GM21447 (cell line): ENCODE measurements around the gene PRKAG3.

Source experiments
- ATAC-seq: cut with Tn5 transposase; IDR thresholded peaks from one replicate; pipeline ENCODE4 v1.9.1; 2021; ENCODE audit not compliant: unreplicated experiment

The PRKAG3 gene

GRCh38 chr2:218815649-218816048 is 16.0 kb downstream of the PRKAG3 start:
- no peak for ATAC-seq

DNA sequence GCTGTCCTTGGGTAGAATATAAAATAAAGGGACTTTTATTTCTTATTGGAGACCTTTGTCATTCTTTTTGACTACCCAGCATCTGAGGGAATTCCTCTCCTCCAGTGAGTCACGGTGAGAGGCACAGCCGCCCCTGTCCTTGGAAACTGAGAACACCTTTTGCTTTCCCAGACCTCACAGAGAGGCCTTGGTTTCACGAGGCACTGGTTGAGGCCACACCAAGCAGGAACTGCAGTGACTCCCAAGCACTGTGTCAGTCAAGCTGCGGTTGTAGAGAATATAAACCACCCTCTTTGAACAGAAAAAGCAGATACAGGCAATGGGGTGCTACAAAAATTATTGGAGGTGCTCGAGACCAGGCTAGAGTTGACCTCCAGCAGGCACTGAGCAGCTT is 16.4 kb downstream of the PRKAG3 start:
- no peak for ATAC-seq

- ATAC-seq: no peak
Observed at GRCh38 chr2:218814540-218815243, 16.9 kb downstream of the PRKAG3 start.

DNA sequence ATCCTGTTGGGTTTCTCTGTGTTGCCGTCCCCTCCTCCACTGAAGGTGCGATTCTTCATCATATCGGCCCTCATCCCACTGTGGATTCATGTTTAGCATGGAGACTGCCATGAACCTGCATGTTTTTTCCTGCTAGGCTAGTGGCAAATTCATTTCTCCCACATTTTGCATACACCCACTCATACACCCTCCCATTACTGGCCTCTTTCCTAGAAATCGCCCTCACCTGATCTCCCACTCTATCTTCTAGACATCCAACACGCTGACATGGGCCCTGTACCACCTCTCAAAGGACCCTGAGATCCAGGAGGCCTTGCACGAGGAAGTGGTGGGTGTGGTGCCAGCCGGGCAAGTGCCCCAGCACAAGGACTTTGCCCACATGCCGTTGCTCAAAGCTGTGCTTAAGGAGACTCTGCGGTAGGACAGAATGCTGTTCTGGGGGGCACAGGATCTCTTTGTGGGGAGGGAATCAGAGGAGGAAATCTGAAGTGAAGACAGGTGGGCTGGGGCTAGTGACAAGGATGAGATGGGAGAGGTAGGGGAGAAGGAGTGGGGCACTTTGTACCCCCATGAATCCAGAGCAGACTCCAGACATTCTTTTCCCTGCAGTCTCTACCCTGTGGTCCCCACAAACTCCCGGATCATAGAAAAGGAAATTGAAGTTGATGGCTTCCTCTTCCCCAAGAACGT is 17.7 kb downstream of the PRKAG3 start:
- no peak for ATAC-seq

DNA sequence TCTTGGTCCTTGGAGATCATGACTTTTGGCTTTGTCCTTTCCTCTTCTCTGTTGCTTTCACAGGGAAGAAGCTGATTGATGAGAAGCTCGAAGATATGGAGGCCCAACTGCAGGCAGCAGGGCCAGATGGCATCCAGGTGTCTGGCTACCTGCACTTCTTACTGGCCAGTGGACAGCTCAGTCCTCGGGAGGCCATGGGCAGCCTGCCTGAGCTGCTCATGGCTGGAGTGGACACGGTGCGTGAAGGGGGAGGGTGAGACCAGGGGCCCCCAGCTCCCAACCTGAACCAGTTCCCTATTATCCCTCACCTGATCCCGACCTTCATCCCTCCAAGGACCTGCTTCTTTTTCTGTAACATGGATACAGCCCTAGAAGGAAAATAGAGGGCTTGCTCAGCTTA is 18.7 kb downstream of the PRKAG3 start:
- no peak for ATAC-seq

GRCh38 chr2:218812096-218812815 is 19.3 kb downstream of the PRKAG3 start:
- ATAC-seq: no peak

GRCh38 chr2:218811382-218811781 is 20.2 kb downstream of the PRKAG3 start:
- no peak for ATAC-seq

DNA sequence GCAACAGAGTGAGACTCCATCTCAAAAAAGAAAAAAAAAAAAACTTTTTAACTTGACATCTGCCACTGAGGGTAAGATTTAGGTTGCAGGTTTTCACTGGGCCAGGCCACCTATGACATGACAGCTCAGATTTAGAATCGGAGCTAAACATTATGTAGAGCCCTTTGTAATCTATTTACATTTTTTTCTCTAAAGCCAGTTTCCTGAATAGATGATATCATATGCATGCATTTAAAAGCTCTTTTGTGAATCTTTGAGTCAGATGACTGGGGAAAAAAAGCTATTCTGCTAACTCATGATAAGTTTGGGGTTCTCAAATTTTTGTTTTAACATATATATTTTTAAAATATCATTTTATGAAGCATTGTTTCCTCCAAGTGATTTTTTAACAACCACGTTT is 21.3 kb downstream of the PRKAG3 start:
- no peak for ATAC-seq

DNA sequence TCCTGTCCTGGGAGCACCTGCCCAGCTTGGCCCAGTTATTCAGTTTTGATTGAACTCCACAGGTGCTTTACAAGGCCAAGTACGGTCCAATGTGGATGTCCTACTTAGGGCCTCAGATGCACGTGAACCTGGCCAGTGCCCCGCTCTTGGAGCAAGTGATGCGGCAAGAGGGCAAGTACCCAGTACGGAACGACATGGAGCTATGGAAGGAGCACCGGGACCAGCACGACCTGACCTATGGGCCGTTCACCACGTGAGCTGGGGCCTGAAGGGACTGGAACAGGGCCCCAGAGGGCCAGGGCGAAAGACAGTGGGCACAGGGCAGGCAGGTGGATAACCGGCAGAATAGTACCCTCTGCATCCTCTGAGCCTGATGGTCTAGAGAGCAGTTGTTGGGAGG is 22.1 kb downstream of the PRKAG3 start:
- no peak for ATAC-seq

- no peak for ATAC-seq
Observed at GRCh38 chr2:218807626-218808025, 24.0 kb downstream of the PRKAG3 start.

DNA sequence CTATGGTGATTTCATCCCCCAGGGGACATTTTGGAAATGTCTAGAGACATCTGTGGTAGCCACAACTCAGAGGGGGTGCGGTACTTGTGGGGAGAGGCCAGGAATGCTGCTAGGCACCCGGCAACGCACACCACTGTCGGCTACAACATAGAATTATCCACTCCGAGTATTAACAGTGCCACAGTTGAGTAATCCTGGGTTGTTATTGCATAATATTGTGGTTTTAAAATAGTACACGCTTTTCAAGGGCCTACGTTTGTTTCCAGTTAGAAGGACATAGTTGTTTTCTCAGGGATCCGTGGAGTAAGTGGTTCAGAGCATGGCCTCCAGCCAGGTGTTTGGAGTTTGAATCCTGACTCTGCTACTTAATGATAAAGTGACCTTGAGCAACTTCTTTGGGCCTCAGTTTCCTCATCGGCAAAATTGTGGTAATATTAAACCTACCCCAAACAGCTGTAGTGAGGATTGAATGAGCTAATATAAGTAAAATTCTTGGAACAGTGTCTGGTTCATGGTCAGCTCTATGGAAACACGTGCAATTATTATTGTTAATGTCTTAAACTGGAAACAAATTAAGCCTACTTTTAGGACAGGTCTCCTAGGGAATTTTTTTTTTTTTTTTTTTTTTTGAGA is 25.1 kb downstream of the PRKAG3 start:
- ATAC-seq: no peak

GRCh38 chr2:218805627-218806026 is 26.0 kb downstream of the PRKAG3 start:
- no peak for ATAC-seq

- ATAC-seq: no peak
Observed at GRCh38 chr2:218804817-218805216, 26.8 kb downstream of the PRKAG3 start.

DNA sequence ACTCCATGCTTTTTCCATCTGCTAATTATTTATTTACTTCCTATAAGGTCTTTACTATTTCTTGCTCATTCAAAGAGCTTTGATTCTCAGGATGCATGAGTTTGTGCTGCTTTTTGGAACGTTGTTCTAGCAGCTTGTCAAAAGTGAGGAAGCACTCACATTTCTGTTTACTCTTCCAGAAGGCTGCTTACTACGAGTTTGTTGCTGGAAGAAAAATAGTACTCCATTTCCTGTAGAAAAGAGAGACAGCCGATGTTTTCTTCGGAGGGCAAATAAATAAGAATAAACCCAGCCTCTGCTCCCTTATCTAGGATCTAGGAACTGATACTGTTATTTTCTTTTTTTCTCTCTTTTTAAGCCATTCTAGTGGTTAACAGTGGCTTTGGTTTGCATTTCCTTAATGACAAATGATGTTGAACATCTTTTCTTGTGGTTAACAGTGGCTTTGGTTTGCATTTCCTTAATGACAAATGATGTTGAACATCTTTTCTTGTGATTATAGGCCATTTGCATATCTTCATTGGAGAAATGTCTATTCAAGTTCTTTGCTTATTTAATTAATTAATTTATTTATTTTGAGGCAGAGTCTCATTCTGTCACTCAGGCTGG is 29.1 kb downstream of the PRKAG3 start:
- no peak for ATAC-seq

- ATAC-seq: no peak
Observed at GRCh38 chr2:218799990-218800389, 31.6 kb downstream of the PRKAG3 start.

DNA sequence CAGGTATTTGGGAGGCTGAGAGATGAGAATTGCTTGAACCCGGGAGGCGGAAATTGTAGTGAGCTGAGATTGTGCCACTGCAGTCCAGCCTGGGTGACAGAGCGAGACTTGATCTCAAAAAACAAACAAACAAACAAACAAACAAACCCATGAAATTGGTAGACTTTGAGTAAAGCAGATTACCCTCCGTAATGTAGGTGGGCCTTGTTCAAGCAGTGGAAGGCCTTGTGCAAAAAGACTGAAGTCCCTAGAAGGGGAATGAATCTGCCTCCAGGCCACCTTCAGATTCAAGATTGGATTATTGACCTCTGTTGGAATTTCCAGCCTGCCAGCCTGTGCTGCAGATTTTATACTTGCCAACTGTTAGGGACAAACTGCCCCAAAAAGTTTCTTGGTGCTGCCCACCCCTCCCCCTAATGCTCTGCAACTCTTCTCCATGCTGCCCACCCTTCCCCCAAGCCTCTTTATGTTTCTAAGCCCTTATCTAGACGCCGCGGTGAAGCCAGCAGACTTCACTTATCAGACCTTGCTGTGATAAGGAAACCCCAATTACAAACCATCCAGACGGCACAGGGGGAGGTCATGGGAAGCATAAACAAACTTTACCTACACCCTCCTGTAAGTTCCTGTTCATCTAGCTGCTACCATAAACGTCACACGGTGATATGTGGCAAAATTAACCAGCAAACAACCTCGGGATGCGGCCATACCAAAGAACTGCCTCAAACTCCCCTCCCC is 32.7 kb downstream of the PRKAG3 start:
- ATAC-seq: no peak

- ATAC-seq: no peak
Observed at GRCh38 chr2:218796691-218797090, 34.9 kb downstream of the PRKAG3 start.

- ATAC-seq: no peak
Observed at GRCh38 chr2:218792433-218792832, 39.2 kb downstream of the PRKAG3 start.

DNA sequence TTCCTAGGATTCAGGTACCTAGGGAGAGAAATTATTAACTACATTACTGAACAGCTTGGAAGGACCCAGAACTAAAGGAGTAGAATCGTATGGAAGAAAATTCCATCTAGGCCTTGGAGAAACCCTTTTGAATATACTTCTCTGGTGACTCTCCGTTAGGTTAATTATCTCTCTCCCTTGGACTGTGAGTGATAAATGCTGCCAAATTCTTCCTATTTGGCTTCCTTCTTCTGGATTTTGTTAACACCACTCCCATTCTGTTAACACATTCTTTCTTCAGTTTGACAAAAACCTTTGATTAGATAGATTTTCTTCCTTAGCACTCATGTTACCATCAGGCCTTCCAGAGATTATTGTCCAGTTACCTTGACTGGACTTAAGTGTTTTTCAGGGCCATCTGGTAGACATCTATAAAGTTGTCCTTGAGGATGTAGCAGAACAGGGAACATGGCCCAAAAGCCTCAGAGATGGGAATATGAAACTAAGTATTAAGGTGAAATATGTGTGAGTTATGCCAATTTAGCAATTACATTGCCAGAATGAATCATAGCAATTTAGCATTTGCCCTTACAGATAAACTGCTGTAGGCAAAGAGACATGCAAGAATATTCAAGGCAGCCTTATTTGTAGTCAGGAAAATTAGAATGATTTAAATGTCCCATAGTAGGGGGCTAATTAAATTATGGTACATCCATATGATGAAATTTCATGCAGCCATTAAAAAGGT is 42.9 kb downstream of the PRKAG3 start:
- ATAC-seq: no peak

DNA sequence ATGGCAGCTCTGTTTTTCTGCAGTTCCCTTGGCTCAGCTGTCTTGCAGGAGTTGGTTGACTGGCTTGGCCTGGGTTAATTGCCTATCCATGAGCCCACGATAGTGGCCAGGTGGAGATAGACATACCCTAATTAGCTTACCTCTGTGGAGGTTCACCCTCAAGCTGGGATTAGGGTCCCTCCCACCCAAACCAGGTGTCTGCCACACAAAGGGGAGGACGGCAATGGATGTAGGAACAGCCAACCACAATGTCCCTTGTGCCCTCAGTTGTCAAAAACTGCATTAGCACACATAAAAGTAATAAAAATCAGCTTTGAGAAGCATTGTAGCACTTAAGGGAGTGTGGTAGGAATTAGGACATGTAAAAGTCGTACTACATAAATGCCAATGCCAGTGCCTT is 45.5 kb downstream of the PRKAG3 start:
- ATAC-seq: no peak
